Measurements from ENCODE around the gene OTUD6A.
"Not testable (repeated sequence)": the region's sequence is repeated elsewhere in the genome, so short reads cannot be mapped to it uniquely, and the experiment has no call there.

The OTUD6A gene

GRCh38 chrX:70046978-70047377 lies 15.3 kb upstream of the OTUD6A start:
- no peak for DNase-seq (ENCODE audit: low spot score)

DNA sequence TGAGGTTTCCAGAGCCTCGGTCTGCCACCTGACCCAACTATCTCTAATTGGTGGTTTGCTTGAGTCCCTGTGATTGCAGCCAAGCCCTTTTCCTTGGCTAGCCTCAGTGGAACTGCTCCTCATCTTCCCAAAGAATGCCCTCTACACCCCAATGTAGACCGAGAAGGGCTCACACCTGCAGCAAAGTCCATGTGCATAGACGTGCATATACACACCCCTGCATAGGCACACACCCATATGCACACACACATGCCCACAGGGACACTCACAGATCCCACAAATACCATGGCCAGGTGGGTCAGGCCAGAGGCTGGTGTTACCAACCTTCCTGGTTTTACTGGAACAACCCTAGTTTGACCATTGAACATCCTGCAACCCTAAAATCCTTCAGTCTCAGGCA lies 12.9 kb upstream of the OTUD6A start:
- DNase-seq (ENCODE audit: low spot score), result no peak

DNA sequence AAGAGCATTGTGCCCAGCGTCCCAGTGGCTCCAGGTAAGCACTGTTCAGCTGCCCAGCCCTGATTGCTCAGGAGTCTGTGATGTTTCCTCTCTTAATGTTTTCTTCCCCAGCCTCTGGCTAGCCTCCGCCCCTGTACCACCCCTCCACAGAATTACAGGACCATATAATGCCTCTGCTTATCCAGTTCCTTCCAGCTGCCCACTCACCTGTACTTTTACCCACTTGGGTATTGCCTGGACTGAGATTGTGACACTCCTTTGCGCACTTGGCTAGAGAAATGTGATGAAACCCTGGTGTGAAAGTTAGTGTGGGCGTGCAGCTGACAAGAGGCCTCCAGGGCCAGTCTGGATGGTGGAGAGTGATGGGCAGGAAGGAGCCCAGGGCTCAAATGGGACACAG lies 12.3 kb upstream of the OTUD6A start, which contains the start of gene AWAT2:
TSS of gene AWAT2 (minus strand) at position 14 of the 400 bp plus-strand sequence. CDS start at position 8, 6 bp downstream.
- DNase-seq (ENCODE audit: low spot score), result no peak

DNA sequence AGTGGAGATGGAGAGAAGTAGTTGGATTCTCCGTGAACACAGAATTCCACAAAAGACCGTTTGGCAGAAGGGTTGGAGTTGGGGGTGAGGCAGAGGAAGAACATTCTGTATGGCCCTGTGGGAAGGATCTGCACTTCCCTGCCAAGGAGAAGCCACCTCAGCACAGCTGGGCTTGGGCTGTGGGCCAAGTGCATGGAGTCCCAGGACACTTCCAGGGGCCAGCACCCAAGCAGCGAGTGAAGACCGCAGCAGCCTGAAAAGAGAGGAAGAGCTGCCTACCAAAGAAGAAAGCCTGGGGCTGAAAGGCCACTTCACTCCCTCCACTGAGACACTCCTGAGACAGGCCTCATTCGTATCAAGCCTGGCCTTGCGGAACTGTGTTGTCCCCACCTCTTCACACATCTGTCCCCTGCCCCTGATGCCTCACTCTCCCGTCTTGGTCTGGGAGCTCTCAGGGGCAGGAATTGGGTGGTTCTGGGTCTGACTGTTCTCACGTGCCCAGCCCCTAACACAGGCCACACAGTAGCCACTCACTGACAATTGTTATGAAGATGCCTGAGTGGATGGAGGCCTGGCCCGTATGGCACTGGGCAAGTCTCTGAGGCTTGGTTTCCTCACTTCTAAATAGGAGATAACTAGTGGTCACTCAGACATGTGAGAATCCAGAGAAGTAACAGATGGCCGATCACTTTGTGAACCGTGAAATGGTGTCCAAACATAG lies 9.2 kb upstream of the OTUD6A start:
- no peak for DNase-seq (ENCODE audit: low spot score)

DNA sequence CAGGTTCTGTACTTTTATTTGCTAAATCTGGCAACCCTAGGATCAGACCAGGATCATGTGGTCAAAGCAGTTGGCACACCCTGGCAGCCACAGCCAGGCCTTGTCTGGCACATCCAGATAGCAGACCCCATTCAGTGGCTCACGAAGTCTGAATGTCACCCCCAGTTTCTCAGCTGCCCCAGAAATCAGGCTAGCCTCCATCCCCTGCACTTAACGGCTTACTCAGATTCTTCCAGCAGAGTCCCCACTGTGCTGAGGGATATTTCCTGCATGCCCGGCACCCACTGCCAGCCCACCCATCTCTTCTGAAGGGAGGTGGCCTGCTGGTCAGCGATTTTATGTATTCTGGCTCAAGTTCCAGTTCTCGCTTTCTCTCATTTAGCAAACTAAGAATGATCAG lies 7.9 kb upstream of the OTUD6A start:
- no peak for DNase-seq (ENCODE audit: low spot score)

DNA sequence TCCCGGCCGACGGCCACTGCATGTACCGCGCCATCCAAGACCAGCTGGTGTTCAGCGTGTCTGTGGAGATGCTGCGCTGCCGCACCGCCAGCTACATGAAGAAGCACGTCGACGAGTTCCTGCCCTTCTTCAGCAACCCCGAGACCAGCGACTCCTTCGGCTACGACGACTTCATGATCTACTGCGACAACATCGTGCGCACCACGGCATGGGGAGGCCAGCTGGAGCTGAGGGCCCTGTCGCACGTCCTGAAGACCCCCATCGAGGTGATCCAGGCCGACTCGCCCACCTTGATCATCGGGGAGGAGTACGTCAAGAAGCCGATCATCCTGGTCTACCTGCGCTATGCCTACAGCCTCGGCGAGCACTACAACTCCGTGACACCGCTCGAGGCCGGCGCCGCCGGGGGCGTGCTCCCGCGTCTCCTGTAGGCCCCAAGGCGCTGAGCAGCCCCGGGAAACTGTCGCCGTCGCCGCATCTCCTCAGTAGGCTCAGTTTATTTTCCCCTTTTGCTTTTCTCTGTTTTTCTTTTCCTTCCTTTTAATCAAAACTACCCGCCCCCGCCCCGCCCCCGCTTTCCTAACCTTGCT lies 799 bp downstream of the OTUD6A start:
- DNase-seq (ENCODE audit: low spot score), result no peak

DNA sequence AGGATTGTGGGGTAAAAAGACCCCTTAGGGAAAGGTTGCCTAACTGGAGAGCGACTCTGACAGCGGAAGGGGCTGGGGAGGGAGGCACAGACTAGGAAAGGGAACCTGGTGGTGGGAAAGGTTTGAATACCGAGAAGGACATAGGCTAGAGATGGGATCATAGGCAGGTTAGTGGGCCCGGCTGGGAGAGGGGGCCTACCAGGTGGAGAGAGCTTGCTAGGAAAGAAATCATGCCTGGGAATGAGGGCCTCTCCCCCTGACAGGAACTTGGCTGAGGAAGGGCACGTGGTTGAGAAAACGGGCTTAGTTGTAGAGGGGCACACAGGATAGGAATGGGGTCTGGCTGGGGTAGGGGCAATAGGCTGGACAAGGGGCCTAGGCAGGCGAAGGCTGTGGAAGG lies 4.4 kb downstream of the OTUD6A start:
- DNase-seq (ENCODE audit: low spot score), result no peak

GRCh38 chrX:70079297-70079696 lies 17.0 kb downstream of the OTUD6A start:
- no peak for DNase-seq (ENCODE audit: low spot score)

DNA sequence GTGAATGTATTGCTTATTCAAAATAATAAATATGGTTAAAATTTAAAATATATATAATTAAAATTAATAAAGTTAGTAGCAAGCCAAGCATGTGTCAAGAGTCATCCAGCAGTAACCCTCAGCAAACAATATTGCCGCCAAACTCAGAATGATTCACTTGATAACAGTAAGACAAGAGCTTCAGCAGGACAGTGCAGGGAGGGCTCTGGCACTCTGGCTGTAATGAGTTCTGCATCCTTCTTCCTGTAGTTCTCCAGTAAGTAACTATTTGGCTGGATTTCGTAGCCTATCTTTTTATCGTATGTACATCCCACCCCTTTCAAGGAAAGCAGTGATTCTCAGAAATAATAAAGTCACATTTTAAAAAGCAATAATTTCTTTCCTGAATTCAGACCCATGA lies 17.6 kb downstream of the OTUD6A start:
- DNase-seq (ENCODE audit: low spot score), result no peak

DNA sequence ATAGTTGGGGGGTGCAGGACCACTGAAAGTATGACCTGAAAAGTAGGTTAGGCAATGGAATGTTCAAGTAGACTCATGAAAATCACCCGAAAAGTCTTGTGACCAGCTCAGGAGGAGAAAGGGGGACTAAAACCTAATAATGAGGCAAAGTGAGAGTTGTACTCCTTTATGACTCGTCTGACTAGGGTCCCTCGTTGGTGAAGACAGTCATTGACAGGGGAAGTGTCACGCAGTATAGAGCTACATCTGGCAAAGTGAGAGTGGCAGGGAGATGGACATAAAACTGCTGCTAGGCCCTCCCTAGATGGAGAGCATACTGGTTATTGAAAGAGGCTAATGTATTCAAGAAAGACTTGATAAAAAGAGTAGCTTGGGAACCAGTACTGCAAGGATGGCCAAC lies 20.5 kb downstream of the OTUD6A start:
- no peak for DNase-seq (ENCODE audit: low spot score)

- no peak for DNase-seq (ENCODE audit: low spot score)
Observed at GRCh38 chrX:70084592-70085240, 22.5 kb downstream of the OTUD6A start.

- no peak for DNase-seq (ENCODE audit: low spot score)
Observed at GRCh38 chrX:70087857-70088630, 25.8 kb downstream of the OTUD6A start.

- DNase-seq (ENCODE audit: low spot score), result no peak
Observed at GRCh38 chrX:70088751-70089150, 26.5 kb downstream of the OTUD6A start.

GRCh38 chrX:70089604-70090297 lies 27.5 kb downstream of the OTUD6A start:
- no peak for DNase-seq (ENCODE audit: low spot score)

GRCh38 chrX:70092247-70092646 lies 30.0 kb downstream of the OTUD6A start:
- no peak for DNase-seq (ENCODE audit: low spot score)

GRCh38 chrX:70096052-70096451 lies 33.8 kb downstream of the OTUD6A start:
- DNase-seq (ENCODE audit: low spot score), result peak; percentile 5

DNA sequence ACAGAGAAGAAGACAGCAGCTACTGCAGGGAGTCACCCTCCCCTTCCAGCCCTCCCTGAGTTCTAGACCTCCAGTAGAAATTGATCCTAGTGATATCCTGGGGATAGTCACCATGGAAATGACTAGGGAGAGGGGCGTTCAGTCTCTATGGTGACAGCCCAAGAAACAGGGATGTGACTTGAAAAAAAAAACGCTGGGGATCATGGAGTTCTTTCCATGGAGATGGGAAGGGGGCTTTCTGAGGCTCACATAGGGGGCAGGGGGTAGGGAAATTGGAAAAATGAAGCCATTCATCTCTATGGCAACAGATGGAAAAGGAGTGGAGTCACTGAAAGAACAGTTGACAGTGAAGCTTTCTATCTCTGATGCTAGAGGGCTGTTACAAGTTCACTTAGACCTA lies 43.0 kb downstream of the OTUD6A start:
- no peak for DNase-seq (ENCODE audit: low spot score)

DNA sequence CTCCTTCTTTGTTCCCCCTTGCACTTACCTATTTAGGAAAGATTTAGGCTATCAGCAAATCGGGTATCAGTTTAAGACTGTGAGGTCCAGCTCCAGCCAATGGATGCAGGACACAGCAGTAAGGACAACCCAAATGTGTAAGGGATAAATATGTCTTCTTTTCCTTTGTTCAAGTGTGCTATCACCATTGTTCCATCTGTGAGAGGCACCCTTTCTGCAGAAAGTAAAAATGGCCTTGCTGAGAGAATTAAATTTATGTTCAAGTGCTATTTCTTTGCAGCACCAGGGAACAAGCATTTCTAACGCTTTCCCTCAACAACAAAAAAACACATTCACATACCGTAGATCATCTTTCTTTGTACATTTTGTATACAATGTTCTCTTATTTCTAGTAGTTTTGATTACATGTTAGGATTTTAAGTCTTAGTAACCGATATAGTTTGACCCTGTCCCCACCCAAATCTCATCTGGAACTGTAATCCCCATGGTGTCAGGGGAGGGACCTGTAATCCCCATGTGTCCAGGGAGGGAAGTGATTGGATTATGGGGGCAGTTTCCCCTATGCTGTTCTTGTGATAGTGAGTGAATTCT lies 49.3 kb downstream of the OTUD6A start:
- not testable (repeated sequence) for DNase-seq (ENCODE audit: low spot score)

Measured in activated CD4-positive, alpha-beta T cell treated with anti-CD3 and anti-CD28 coated beads, Interleukin-2, Interleukin-4, amounts not matched to agents 100 ng/mL and 50 ng/mL, durations not matched to agents 16 hours and 8 hours (primary cell).